ENCODE measurements around the gene IRX1.

Gene IRX1

DNA sequence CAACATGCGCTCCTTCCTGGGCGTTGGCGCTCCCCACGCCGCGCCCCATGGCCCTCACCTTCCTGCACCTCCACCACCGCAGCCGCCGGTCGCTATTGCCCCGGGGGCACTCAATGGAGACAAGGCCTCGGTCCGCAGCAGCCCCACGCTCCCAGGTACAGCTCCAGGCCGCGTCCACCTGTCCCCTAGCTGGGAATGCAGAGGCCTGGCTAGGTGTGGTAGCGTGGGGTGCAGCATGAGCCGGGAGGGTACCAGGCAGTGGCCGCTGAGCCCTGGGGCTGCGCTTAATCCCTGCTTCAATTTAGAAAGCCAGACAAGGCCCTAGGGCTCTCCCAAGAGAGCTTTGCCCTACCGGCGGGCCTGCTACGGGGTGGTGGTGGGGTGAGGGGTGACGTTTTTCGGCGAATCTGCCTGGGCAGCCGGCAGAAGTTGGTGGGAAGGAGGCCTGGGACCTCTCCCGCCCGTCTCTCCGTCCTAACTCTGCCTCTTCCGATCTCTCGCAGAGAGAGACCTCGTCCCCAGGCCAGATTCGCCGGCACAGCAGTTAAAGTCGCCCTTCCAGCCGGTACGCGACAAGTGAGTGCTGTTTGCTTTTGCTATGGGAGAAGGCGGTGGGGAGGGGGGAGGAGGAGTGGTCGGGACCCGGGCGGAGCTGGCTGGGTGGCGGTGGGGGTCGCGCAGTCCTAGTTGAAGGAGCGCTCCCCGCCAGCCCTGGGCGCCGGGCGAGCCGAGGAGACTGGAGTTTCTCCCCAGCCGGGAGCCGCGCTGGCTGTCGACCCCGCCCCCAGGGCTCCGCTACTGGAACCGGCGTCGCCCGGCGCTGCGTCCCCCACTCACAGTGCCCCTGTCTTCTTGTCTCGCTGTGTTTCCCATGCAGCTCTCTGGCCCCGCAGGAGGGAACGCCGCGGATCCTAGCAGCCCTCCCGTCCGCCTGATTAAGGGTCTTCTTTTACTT is 4.8 kb downstream of the IRX1 start:
- in situ Hi-C loops (cut with MboI; ENCODE audit: low sequenced_read_pairs), result no loop called here

DNA sequence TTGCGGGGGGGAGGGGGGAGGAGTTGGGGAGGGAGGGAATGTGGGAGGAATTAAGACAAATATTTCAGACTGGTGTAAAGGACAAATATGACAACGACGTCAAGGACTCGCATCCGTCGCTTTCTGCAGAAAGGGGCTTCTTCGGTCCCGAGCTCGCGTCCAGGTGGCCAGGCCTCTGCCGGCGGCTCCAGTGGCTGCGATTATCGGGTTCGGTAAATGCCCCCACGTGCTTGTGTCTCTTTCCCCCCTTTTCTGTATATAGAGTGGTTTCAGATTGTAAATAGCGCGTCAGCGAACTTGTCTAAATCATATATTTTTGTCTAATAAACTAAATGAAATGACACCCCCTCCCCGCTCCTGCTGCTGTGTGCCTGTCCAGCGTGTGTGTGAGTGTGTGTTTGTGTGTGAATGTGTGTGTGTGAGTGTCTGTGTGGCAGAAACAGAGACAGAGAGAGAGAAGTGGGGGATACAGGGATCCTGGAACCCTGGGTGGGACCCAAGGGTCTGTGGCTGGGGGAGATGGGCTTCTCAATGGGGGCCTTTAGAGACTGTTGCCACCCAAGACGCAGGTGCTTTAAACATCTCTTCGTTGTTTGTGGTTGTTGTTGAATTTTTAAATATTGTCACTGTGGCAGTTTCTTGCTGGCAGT is 5.6 kb downstream of the IRX1 start:
- in situ Hi-C loops (cut with MboI; ENCODE audit: low sequenced_read_pairs), result no loop called here

DNA sequence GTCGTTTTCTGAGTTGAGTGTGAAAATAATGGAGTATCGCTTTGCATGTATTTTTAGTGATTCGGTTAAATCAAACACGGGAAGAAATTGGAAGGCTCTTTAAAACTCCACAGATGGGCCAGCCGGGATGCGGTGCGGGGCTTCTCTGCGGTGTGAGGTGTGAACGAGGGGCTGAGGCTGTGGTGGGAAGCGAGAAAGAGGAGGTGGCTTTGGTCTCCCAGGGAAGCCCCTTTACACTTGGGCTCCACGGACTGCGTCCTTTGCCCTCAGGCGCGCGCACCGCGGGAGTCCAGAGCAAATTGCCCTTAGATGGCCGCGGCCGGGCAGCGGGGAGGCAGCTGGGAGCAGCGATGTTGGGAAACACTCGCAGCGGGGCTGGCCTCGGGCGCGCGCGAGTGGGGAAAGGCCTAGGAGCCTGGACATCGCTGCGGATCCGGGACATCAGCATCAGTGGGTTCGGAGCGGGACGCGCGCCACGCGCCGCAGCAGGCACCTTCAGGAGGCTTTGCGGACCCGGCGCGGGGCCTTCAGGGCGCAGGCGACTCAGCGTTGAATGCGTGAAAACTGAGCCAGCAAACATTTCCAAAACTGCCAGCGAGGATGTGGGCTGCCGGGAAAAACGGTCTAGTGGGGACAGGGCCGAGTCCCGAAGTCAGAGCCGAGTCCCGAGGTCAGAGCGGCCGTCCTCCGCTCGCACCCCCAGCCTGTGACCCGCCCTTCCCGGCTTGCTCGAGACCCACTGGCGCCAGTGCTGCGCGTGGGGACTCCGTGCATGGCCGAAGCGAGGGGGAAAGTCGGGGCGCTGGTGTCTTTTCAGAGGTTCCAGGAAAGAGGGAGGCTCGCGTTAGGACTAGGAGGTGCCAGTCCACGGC is 6.5 kb downstream of the IRX1 start:
- in situ Hi-C loops (cut with MboI; ENCODE audit: low sequenced_read_pairs), result no loop called here

DNA sequence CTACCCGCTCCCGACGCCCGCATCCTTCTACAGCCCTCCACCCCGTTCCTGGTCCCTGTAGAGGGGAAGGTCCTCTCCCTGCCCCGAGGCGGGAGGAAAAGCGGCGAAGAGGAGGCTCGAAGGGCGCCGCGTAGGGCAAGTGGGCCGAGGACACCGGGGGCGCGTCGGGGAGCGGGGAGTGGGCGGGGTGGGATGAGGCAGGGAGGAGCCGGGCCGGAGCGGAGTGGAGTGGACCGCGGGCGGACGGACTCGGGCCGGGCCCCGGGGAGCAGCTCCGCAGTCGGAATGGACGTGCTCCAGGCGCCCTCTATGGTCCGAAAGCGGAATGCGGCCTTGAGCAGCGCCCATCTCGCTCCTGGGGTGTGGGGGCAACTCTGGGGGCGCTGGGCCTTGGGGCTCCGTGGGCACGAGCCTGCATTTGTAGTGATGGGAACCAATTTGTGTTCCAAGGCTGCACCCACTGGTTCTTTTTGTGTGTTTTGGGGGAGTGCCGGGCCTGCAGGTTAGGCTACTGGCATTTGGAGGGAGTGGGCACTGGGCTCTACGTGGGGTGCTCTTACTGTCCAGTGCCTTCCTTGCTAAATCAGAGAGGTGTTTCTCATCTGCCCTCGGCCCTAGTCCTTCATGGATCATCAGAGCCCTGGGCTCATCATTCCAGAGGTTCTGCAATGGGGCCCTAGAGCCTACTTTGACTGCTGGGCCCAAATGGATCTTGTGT is 7.3 kb downstream of the IRX1 start:
- in situ Hi-C loops (cut with MboI; ENCODE audit: low sequenced_read_pairs), result no loop called here

DNA sequence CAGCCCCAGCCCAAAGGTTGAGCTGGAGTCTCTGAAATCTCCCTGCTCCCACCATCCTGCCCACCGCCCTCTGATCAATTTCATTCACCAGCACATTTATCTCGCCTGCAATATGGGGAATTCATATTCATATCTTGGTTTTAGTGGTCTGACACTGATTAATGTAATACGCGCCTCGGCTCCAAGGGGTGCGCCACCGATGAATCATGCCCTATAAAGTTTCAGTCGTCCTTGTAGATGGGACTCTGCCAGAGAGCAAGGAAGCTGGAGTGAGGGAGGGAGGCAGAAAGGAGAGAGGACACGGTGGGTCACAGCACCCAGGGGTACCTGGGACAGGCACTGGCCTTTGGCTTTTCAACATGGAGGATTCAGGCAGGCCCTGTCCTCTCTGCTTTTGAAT is 8.9 kb downstream of the IRX1 start:
- in situ Hi-C loops (cut with MboI; ENCODE audit: low sequenced_read_pairs), result no loop called here

DNA sequence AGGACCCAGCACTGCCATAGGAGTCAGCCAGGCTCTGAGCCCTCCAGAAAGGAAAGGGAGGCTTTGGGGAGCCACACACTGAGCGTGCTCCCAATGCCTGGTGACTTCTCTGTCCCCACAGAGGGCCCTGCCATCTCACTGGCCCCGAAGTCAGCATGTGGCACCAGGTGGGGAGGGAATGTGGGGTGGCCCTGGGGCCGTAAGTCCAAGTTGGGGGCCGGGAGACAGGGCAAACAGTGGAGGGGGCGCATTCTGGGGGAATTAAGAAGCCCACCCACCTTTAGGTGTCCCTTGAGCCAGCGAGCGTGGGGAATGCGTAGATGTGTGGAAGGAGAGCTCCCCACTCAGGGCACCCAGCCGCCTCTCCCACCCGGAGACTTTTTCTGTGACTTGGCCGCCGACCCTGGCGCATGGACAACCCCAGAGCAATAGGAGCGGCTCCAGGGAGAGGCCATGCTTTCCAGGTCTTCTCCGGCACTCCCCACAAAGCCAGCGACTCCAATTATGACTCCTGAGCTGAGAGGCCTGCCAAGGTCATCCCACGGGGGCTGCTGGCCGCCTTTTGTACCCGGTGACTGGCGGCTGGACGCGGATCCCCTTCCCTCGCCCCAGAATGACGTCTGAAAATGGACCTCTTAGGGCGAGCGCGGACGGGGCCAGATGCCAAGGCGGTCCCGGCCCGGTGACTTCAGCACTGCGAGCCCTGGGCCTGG is 9.8 kb downstream of the IRX1 start:
- in situ Hi-C loops (cut with MboI; ENCODE audit: low sequenced_read_pairs), result no loop called here

DNA sequence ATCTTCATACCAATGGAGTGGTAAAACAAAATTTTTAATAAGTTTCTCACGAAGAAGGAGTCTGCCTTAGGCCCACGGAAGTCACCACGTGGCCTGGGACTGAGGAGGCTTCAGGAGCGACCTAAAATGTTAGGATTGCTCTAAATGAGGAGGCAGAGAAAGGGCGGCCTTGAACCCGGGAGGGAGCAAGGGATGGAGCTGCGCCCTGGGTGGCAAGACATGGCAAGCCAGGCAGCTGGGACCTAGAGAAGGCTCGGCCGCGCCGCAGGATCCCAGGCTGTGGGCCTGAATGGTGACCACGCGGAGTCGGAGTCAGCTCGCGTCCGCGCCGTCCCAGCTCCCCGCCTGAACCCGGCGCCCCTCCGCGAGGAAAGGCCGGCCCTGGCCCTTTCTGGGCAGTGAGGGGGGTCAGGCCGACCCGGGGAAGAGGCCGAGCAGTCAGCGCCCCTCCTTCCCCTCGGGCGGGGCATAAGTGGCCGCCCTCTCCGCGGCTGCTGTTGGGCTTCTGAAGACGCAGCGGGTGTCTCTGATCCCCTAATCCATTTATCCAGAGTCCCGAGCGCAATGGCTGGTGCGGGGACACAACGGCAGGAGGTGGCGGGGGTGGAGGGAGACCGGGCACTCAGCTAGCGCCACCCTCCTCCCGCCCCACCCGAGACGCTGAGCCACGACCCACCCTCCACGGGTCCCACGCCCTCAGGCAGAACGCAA is 10.6 kb downstream of the IRX1 start:
- in situ Hi-C loops (cut with MboI; ENCODE audit: low sequenced_read_pairs), result no loop called here

DNA sequence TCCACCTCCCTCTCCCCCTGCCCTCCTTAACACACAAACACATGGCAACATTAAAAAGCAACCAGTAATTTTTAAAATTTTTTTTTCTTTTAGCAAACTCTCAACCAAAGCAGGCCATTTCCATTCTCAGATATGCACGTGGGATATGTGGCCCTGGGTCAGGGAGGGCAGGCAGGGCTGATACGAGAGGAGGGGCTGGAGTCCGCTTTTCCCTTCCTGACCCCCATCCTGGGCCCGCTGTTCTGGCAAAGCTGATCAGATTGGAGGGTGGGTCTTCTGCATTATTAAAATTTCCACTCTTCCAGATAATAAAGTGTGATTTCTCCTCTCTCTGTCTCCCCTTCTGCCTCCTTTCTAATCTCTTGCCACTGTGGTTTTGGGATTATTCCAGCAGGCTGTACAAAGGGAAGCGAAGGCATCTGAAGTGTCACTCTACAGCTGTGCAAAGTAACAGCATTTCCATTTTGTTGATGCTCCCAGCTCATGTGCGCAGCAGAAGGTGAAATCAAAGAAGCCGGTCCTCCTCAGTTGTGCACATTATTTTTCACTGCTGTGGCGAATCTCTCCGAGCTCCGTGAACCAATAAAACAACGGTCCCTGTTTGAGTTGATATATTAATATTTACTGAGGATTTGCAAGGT is 12.0 kb downstream of the IRX1 start:
- in situ Hi-C loops (cut with MboI; ENCODE audit: low sequenced_read_pairs), result no loop called here

DNA sequence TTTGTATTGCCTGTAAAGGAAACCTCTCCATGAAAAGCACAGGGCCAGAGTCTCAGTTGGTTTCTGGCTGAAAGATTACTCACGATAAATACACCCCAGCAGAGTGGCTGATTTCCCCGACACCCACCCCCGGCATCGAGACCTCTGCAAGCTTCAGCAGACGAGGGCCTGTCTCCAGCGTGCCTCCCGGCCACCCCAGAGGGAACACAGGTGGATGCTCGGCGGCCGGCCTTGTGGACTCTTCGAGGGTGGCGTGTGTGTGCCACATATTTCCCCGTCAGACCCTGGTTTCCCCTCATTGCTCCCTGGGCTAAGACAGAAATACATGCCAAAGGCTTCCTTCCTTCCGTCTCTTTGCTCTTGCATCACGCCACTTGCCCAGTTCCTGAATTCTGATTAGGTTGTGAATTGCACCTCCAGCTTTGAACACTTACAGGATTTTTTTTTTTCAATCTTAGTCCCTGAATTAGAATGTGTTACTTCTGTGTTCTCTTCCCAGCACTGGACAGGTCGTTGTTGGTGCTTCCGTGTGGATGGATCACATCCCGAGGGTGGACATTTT is 13.6 kb downstream of the IRX1 start:
- in situ Hi-C loops (cut with MboI; ENCODE audit: low sequenced_read_pairs), result no loop called here

DNA sequence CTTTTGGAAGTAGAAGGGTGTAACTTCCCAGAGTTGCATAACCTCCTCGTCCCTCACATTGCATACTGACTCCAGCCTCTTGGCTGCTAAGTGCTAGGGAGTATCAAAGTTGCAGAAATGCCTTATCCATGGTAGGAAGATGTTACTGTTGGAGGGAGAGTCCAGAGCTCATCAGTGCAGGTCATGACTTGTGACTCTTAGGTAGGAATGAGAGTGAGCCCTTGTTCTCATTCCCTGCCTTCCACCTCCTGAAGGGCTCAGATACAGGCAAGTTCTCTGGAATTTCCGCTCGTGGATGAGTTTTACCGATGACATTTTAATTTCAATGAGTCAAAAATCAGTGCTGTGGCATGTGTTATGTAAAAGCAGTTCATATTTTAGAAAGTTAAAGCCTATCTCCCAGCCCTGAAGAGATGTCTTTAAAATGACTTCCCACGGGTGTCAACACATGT is 17.0 kb downstream of the IRX1 start:
- in situ Hi-C loops (cut with MboI; ENCODE audit: low sequenced_read_pairs), result no loop called here

DNA sequence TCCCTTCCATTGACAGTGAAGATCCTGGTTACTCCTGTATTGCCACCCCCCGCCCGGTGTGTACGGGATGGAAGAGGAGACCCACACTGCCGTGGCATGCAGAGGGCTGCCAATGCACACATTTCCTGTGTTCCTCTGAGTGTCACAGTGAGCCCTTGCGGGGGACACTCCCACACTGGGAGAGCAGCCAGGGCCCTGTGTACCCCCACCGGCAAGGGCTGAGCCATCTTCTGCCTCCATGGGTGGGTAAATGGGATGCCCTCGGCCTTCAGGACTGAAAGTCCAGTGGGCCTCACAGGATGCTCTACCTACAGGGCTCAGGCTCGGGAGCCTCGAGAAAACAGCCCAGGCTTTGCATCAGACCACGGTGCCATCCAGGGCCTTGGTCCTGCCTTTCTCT is 18.1 kb downstream of the IRX1 start:
- in situ Hi-C loops (cut with MboI; ENCODE audit: low sequenced_read_pairs), result no loop called here

DNA sequence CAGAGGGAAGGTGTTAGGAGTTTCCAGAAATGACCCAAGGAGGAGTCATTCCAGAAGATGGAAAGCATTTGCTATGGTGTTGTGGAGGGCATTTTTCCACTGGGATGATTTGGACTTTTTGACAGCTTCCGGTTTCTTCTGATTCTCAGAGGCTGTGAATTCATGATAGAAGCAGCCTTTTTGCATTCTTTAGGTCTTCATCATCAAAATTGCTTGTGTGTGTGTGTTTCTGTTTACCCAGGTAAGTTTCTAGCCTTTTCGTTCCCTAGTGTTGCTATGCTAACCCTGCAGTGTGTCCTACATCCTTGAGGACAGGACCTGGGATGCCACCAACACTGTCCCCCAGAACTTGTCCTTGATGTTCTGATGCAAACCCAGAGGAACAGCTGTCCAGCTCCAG is 19.6 kb downstream of the IRX1 start:
- in situ Hi-C loops (cut with MboI; ENCODE audit: low sequenced_read_pairs), result no loop called here

DNA sequence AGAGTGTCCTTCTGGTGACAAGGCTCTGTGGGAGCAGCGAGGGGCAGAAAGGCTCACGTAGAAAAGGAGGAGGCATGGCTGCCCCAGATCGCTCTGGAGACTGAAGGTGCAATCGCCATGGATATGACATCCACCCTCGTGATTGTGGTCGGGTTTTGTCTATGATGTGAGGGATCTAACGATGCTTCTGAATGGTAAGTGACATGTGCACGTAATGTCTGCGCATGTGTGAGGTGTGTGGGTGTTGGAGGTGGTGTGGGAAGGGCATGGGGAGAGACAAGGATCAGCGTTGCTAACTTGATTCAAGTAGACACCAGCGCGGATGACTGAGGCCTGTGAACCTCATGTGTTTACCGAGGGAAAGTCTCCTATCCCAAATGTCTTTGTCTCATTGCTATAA is 20.2 kb downstream of the IRX1 start:
- in situ Hi-C loops (cut with MboI; ENCODE audit: low sequenced_read_pairs), result no loop called here

DNA sequence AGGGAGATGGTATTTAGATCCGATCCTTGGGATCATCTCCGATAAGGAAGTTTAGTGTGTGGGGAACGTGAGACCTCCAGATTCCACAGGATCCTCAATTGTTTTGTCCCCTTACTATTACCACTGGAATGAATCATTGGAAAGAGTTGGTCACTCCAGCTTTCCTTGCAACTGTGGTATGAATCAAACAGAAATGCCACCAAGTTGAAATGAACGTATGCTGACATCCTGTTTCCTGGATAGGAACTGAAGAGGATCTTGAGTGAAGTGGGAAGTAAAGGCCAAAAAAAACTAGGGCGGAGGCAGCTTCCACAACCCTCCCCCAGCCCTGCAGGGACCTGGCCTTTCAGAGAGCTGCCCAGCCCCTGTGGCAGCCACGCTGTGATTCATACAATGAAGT is 23.9 kb downstream of the IRX1 start:
- in situ Hi-C loops (cut with MboI; ENCODE audit: low sequenced_read_pairs), result no loop called here

DNA sequence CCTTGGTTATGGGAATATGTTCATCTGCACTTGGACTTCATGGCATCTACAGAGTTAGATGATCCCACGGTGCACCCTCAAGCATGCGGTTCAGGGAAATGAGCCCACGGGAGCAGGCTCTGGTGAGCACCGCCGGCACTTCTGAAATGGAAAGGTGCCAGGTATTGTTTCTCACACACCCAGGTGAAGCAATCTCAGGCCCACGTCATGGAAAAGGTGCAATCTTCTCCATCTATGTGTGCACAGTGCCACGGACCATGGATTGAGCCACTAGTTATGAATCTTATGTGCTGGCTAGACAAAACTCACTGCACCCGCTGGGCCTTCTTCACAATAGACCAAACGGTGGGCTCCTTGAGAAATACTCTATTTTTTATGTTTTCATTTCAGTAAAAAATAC is 27.3 kb downstream of the IRX1 start:
- in situ Hi-C loops (cut with MboI; ENCODE audit: low sequenced_read_pairs), result no loop called here

DNA sequence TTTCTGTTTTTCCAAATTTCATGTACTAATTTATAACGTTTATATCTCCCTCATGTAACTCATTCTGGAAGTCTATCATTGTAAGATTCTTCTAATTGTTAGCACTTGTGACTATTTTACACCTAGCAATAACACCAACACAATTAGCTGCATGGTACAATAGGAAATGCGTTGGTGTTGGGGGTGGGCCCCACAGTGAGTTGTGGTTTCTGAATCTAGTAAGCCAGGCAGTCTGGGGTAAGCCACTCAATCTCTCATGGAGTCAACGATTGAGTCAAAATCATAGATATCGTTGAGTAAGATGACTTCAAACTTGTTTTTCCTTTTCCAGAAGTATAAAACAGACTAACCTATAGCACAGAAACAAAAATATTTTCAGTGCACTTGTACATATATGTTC is 30.0 kb downstream of the IRX1 start:
- in situ Hi-C loops (cut with MboI; ENCODE audit: low sequenced_read_pairs), result no loop called here

DNA sequence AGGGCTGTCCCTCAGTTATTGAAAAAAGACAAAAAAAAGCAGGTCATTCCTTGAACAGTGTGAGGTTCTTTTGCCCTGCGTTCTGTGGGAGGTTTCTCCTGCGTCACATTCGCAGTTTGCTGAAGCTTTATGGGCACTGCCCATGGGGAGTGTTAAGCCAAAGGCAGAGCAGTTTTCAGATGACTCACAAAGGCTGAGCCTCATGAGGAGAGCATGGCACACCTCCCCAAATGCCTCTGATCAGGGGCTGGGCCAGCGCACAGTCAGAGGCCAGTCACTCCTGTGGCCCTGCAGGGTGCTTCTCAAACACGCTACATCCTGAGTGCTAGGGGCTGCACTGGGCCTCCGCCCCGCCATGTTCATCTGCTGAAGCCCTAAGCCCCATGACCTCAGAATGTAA is 38.4 kb downstream of the IRX1 start:
- in situ Hi-C loops (cut with MboI; ENCODE audit: low sequenced_read_pairs), result no loop called here

DNA sequence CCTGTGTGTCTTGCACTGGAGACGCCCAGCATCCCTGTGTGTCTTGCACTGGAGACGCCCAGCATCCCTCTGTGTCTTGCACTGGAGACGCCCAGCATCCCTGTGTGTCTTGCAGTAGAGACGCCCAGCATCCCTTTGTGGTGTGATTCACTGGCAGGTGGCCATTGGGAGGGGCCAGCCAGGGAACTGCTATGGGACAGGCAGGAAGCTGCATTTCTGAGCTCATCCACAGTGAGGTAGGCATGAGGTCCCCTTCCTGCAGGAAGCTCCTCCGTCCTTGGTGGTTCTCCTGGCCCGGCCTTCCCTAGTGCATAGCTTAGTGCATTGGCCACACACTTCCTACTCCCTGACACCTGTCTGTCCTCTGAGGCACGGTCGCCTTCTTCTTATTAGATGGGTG is 43.5 kb downstream of the IRX1 start:
- in situ Hi-C loops (cut with MboI; ENCODE audit: low sequenced_read_pairs), result no loop called here

DNA sequence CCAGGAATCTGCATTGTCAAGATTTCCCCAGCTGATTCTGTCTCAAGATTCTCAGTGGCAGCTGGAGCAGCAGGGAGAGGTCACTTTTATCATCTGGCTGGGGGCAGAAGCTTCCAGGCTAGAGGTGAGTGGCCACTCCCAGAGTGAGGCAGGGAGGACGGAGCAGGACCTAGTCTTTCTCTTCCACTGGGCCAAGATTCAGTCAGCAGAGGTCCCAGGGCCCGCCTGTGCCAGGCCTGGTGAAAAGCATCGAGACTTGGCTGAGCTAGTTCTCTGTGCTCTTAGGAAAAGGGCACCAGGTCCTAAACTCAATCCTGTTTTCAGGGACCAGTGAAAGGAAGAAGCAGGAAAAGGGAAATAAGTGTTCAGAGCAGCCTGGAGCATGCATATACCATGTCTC is 46.6 kb downstream of the IRX1 start:
- in situ Hi-C loops (cut with MboI; ENCODE audit: low sequenced_read_pairs), result no loop called here
